Dermis microvascular lymphatic vessel endothelial cell (primary cell): ENCODE results near the gene TMTC2. TPM values are rescaled to one million over a fixed set of nuclear protein-coding genes. Genes with fewer than 3 reads are reported as not detected.
A peak's percentile ranks its signal among the peaks of the same experiment; 100 is the strongest.

Experiments
- DNase-seq, 2 donors: peaks; one replicate each; pipeline versions ENCODE4 v3.0.0 to v3.0.0-alpha.2; 2010; ENCODE audit warnings: low read depth in 2 of 2
- total RNA-seq: library from RNA; depleted of rRNA; stranded (reverse); fragments of >200 nt; gene quantifications from 2 replicates; pipeline ENCODE4 v1.2.1, GENCODE V29; 2014

TMTC2 gene
- 4.9 and 7.5 TPM in 2 replicates for total RNA-seq

DNA sequence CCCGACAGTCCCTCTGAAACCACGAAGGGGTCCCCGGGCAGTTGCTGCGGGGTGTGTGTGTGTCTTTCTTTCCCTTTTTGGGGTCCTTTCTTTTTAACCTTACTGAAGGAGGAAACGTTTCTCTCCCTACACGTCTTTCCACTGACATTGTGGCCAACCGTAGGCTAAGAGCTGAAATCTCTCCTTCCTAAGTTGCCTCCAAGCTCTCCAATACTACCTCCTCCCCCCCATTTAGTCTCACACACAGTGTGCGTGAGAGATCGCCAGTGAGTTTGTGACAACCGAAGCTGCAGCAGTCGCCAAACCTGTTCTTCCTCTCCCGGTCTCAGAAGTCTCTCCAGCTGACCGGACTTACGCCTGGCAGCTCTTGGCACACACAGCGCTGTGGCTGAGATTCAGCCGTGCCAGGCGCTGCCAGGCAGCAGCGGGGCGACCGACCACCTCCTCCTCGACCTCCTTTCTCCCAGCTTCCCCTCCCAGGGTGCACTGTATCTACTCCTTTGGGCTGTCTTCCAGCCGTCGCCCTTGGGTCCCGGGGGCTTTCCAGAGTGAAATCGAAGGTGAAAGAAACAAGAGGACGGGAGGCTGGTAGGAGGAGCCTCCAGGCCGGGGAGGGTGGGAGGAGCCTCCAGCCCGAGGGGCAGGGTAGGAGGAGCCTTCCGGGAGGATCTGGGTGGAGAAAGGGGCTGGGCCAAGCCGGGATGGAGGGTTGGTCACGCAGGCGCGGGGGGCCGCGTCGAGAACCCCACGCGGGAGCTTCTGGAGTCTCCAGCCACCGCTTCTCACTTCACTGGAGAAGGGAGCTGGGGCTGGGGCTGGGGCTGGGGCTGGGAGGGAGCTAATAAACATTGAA, at the start of gene TMTC2:
Gene TMTC2 (plus strand): TSS at position 739 of the 853 bp plus-strand sequence.
- DNase-seq, result peak; percentile 70 to 90

GRCh38 chr12:82638324-82638723, 48.4 kb upstream of the TMTC2 start:
- no peak for DNase-seq

- DNase-seq, result no peak
These were observed 41.8 kb upstream of the TMTC2 start for GRCh38 chr12:82644896-82645295.

DNA sequence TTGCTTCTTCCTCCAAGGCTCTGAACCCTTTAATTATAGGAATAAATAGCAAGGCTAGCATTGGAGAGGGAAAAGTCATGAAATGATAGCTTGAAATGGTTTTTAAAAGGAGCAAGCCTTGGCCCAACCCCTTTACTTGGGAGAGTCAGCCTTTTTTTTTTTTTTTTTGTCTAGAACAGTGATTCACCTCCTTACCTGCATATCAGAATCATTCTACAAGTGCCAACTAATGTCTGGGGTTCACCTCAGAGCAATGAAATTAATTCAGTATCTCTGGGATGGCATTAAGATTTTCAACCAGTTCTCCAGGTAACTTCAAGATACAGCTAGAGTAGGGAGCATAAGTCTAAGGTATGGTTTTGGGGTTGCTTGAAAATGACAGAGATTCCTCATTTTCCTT, 41.3 kb upstream of the TMTC2 start:
- no peak for DNase-seq

- DNase-seq, result no peak
These were observed 38.9 kb upstream of the TMTC2 start for GRCh38 chr12:82647853-82648252.

DNA sequence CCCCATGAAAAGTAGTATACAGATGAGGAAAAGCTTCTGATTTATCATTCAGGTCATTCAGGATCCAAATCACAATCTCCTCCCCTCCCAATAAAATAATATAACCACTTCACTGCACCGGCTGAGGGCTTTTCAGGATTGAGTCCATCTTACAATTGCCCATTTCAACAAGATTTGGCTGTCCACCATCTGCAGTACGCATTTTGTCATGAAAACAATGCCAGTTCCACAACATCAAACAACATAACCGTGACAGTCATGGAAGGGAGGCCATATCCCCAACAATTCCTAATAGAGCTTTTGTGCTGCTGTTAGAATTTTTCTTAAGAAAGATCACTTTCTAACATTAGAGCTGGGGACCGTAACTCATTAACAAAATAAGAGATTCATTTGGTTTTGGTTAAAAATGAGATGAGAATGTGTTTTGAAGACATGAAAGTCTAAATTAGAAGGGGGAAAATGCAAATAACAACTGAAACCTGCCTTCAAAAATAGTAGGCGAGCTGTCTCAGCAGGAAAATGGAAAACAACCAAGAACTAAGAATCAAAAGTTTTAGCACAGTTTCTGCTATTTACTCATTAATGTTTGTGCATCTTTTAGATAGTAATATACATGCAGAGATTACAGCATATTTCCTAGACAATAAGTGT, 38.3 kb upstream of the TMTC2 start:
- DNase-seq, result no peak

GRCh38 chr12:82650627-82651337, 35.9 kb upstream of the TMTC2 start:
- DNase-seq, result peak in 1 of 2 donors; percentile 77

GRCh38 chr12:82651489-82651888, 35.2 kb upstream of the TMTC2 start:
- no peak for DNase-seq

GRCh38 chr12:82652071-82652470, 34.6 kb upstream of the TMTC2 start:
- no peak for DNase-seq

- no peak for DNase-seq
These were observed 31.0 kb upstream of the TMTC2 start for GRCh38 chr12:82655751-82656150.

DNA sequence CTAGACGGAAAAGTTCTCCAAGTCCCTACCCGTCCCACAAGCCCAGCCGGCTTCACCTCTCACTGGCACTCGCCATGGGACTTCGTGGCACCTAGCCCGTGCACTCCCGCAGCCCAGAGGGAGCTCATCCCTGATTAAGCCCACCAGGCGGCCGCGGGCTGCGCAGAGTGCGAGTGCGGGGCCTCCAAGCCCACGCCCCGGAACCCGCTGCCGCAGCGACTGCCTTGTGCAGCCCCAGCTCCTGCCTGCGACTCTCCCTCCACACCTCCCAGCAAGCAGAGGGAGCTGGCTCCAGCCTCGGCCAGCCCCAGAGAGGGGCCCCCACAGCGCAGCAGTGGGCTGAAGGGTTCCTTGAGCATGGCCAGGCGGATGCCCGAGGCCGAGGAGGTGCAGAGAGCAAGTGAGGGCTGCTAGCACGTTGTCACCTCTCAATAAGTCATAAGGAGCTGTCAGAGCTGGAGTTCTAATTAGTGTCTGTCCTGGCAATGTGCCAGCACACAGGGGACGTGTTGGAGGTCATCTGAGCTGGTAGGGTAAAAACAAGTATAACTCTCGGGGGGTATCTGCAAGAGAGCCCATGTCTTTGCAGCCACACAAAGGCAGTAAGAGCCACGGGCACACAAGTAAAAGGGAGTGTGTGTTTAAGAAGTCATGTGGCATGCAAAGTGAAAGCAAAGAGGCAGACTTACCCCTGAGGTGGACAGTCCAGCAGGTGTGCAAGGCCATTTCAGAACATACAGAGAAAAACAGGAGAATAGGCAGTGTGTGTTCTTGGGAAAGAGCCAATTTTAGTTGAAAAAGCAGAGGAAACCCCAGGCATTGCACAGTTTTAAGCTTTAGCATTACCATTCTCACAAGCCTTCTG, 27.1 kb upstream of the TMTC2 start:
- DNase-seq, result no peak

DNA sequence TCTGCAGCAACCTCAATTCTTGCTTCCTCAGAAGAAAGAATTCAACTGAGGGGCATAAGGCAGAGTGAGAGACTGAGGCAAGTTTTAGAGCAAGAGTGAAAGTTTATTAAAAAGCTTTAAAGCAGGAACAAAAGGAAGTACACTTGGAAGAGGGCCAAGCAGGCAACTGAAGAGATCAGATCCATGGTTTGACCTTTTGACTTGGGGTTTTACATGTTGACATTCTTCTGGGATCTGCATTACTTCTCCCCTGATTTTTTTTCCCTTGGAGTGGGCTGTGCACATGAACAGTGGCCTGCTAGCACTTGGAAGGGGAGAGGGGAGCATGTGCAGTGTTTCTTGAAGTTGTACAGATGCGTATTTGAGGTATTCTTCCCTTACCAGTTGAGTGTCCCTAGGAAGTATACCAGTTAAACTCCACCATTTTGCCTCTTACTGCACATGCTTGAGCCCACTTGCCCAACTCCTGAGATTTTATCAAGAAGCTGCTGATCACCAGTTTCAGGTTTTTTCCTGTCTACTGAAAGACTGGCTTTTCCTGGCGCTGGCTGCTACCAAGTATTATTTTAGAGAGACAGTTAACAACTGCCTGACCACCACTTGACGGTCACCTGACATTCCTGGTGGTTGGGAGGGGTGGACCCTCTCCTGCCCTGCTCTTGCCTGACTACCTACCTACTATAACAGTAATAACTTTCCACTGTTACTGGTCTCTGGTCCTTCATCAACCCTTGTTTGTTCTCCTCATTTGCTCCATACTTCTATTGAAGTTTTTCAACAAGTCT, 26.0 kb upstream of the TMTC2 start:
- DNase-seq, result peak in 1 of 2 donors; percentile 8

DNA sequence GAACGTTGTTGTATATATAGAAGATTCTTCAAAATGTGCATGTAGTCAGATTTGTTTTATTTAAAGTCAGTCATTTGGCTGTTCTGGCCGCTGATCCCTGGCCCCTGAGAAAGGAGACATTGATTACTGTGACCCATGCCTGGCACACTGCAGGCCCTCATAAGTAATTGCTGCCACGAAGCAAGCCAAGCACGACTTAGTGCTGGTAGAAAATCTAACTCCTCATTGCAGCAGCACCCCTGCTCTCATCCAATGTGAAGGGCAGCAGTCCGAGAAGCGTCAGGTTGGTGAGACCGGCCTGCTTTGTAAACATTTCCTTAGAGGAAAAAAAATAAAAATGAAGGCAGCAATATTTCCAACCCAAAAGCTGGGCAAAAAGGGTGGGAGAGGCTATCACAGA, 22.8 kb upstream of the TMTC2 start:
- no peak for DNase-seq

GRCh38 chr12:82665142-82665923, 21.4 kb upstream of the TMTC2 start:
- no peak for DNase-seq

DNA sequence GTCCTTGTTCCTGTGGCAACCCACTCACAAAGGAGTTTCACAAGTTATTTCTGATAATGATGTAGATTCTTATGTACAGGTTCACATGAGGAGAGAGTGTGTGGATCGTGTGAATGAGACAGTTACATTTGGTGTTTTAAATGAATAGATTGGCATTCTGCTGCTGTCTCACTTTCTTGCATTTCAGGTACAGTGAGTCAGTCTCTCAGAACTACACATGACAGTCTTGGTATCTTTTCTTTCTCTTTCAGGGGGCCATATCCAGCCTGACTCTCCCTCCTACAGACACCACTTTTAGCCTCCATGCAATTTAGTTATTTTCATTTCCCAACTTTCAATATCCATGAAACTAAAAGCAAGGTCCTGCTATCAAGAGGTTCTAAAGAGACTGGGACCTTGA, 19.9 kb upstream of the TMTC2 start:
- DNase-seq, result no peak

- no peak for DNase-seq
These were observed 15.0 kb upstream of the TMTC2 start for GRCh38 chr12:82671673-82672195.

DNA sequence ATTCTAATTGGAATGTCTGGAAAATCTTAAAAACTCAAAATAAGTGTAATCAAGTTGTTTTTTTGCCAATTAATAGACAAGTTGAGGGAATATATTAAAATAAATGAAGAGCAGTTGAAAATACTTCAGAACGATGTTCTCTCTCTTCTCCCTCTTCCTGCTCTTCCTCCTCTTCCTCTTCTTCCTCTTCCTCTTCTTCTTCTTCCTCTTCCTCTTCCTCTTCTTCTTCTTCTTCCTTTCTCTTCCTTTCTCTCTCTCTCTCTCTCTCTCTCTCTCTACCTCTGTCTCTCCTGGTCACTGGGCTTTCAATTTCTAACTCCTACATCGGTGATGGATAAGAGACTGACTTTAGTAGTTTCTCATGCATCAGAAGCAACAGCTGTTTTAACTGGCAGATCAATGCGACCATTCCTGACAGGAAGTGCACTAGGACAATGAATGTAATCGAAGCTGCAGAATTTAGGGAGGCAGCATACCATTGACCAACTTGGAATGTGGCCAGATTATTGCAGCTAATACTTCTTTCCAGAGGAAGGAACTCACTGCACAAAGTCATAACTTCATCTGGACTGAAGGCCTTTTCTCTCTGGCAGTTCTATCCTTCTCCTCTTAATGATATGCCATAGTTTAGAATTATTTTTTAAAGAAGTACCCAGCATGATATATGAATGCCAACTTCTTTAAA, 13.8 kb upstream of the TMTC2 start:
- peak in 1 of 2 donors; percentile 9 for DNase-seq

DNA sequence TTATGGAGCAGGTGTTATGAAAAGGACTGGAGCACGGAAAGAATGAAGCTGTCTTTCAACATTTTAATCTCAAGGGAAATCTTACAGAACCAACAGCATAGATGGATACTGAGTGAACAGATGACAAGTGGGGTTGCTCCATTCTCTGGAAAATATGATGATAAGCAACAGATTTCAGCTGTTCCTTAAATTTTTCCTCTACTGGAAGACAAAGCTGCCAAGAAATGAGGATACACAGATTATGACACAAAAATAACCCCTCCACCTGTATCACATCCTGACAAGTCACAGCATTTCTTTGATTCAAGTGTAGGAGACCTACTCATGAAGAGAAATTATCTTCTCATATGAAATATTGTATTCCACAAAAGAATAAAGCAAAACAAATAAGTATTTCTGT, 13.0 kb upstream of the TMTC2 start:
- no peak for DNase-seq

GRCh38 chr12:82675246-82675645, 11.5 kb upstream of the TMTC2 start:
- no peak for DNase-seq
